Activated naive CD4-positive, alpha-beta T cell (primary cell): ENCODE measurements around the gene MT1A.
A peak's percentile ranks its signal among the peaks of the same experiment; 100 is the strongest.
"Not testable (repeated sequence)": the region's sequence is repeated elsewhere in the genome, so short reads cannot be mapped to it uniquely, and the experiment has no call there.

Experiments used
- DNase-seq, 4 experiments: peaks; one replicate each; lab custom pipeline; 2025; lab: John Stamatoyannopoulos, UW

Gene MT1A

DNA sequence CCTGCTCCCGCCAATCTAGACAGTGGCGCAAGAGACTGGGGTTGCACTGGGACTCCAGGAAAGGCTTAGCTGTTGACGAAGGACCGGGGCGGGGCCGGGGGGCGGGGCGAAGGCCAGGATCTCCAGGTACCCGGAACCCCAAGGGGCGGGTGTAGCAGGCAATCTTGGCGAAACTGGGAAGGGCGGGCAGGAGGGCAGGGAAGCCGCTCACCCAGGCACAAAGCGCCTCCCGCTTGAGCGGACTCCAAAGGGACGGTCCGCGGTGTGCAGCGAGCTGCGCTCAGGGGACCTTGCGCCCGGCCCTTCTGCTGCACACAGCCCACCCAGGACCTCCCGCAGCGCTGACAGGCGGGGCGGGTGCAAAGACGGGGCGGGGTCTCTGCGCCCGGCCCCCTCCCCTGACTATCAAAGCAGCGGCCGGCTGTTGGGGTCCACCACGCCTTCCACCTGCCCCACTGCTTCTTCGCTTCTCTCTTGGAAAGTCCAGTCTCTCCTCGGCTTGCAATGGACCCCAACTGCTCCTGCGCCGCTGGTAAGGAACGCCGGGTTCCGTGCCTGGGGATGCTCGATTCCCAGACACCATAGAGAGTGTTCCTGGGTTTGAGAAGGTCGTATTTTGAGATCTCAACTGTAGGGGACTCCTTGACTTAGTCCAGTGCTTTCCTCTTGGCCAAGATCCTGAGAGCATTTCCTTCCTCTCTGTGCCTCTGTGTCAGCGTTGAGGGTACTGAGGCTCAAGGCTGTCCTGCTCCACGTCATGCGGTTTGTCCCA is 19.3 kb downstream of the MT1A start, which contains the start of gene MT1F:
Gene MT1F (plus strand): TSS at position 405 of the 772 bp plus-strand sequence. CDS start 100 bp downstream, at position 505.
- peak; percentile 14 to 66 (median 40) for DNase-seq

GRCh38 chr16:56658327-56658875 is 19.9 kb downstream of the MT1A start:
- no peak for DNase-seq

DNA sequence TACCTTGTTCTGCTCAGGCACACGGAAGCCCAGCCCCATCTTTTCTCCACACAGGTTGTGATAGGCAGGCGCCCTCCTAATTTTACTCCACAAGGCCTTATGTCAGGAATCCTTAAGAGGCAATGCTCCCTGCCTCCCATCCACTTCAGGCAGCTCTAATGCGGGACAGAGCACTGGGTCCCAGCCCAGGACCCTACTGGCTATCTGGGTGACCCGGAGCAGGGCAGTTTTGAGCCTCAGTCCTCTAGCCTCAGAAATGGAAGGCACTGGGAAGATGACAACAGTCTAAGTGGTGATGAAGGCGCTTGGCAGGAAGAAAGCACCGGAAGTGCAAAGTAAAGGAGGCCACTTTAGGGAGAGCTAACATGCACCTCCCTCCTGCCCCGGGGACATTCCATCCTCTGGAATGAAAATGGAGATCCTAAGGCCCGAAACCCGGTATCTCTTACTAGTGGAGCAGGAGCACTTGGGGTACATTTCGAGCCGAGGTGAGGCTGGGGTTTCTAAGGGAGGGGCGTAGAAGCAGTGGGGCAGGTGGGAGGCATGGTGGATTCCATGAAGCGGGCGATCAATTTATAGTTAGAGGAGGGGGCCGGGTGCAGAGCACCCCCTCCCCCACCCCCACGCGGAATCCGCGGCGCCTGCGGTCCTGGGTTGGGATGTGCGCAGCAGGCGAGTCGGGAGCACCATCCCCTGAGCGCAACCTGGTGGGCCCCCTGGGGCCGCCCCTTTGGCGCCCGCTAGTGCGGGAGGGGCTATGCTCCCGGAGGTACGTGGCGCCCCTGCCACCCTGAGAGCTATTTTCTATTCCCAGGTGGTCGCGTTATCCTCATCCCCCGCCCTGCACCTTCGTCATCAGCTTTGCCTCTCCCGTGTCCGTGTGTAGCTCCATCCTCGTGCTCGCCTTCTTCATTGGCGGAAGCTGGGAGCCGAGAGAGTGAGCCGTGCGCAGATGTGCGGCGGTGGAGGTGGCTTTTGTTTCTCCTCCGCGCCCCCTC is 24.2 kb downstream of the MT1A start:
- DNase-seq, result no peak

DNA sequence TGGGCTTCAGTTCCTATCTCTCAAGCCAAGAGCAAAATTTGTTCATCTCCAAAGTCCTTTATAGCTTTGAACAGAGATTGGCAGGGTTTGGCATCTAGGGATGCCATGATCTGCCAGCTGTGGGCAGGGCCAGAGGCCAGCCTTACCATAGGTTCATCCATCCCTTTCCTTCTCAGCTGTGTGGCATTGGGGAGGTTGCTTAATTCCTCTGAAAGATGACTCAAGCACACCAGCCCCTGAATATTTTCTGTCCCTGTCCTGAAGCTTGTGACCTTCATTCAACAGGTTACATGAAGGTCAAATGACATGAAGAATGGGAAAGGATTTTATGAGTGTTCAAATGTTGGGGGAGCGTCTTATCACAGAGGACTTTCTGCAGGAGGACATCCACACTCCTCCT is 26.0 kb downstream of the MT1A start:
- no peak for DNase-seq

GRCh38 chr16:56665286-56666261 is 27.1 kb downstream of the MT1A start:
- DNase-seq, result not testable (repeated sequence)

DNA sequence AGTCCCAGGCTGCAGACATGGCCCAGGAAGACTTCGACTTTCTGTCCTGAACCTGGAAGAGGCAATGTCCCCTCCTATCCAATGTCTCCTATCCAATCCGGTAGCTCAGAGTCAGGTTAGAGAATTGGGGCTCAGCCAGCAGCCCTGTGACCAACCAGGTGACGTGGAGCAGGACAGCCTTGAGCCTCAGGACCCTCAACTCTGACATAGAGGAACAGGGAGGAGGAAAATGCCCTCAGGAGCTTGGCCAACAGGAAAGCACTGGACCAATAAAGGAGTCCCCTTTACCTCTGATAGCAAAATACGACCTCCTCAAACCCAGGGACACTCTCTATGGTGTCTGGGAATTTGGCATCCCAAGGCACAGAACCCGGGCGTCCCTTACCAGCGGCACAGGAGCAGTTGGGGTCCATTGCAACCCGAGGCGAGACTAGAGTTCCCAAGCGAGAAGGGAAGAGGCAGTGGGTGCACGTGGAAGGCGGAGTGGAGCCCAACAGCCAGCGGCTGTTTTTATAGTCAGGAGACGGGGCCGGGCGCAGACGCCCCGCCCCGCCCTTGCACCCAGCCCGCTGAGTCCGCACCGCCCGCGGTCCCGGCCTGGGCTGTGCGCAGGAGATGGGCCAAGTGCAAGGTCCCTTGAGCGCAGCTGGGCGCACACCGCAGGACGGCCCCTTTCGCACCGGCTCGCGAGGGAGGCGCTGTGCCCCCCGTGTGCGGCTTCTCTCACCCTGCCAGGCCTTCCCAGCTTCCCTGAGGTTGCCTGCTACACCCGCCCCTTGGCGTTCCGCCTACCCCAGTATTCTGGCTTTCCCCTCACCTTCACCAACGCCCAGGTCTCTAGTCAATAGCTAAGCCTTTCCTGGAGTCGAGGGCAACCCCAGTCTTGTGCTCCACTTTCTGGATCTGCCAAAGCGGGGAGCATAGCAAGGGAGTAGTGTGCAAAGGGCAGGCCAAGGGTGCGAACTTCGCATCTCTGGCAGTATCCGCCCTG is 29.4 kb downstream of the MT1A start, which contains the start of gene MT1G:
Gene MT1G (minus strand): TSS at position 485 of the 991 bp plus-strand sequence. CDS start 72 bp downstream, at position 413.
- no peak for DNase-seq

GRCh38 chr16:56669005-56669839 is 30.8 kb downstream of the MT1A start, which contains the start of gene MT1H:
Gene MT1H, plus strand, starts transcription at chr16:56669814. Its CDS starts 71 bp downstream, at chr16:56669885.
- DNase-seq, result no peak

- DNase-seq, result no peak
Measured at GRCh38 chr16:56669840-56670619, 31.6 kb downstream of the MT1A start.

DNA sequence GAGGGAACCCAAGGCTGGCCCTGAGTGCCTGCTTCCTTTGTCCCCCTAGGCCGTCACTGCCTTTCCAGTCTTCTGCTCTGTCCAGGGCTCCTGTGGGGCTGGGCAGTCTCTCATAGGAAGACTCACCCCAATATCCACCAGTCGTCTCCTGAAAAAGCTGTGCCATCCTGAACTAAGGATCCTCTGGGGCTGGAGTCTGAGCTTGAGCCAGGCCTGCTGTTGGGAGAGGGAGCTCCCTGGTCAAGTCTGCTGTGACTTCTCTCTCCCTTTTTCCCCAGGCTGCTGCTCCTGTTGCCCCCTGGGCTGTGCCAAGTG is 32.1 kb downstream of the MT1A start:
- no peak for DNase-seq

DNA sequence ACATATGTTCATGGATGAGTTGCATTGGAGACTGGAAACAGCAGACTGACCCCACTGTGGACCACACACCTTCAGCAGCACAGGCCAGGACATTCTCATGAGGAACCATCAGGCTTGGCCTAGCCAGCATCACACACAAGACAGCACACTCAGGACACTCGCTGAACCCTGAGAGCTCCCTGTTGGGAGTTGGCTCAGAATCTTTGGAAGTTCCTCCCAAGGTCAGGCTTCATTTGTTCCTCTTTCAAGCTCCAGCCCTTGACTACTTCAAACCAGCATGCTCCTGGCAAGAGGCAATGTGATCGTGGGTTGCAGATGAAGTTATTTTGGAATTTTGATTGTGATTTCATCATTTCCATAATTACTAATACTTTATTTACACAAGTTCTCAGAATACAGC is 33.2 kb downstream of the MT1A start:
- DNase-seq, result not testable (repeated sequence)

GRCh38 chr16:56672171-56672570 is 33.7 kb downstream of the MT1A start:
- not testable (repeated sequence) for DNase-seq

- no peak for DNase-seq
Measured at GRCh38 chr16:56672761-56673536, 34.5 kb downstream of the MT1A start.

GRCh38 chr16:56673921-56674320 is 35.5 kb downstream of the MT1A start:
- peak in 1 of 4 experiments; percentile 12 for DNase-seq

GRCh38 chr16:56674570-56674969 is 36.1 kb downstream of the MT1A start:
- not testable (repeated sequence) for DNase-seq

DNA sequence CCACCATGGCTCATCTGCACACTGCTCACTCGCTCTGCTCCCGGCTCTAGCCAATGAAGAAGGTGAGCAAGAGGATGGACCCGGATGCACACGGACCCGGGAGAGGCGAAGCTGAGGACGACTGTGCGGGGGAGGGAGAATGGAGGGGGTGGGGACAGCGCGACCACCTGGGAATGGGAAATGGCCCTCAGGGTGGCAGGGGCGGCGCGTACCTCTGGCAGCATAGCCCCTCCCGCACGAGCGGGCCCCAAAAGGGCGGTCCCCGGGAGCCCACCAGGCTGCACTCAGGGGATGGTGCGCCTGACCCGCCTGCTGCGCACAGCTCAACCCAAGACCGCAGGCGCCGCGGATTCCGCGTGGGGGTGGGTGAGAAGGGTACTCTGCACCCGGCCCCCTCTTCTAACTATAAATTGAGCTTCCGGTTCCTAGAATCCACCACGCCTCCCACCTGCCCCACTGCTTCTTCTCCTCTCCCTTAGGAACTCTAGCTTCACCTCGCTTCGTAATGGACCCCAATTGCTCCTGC is 37.3 kb downstream of the MT1A start:
- peak in 1 of 4 experiments; percentile 46 for DNase-seq

- no peak for DNase-seq
Measured at GRCh38 chr16:56677474-56677873, 39.0 kb downstream of the MT1A start.
